ENCODE results near the gene MCM3. TPM values are rescaled to one million over a fixed set of nuclear protein-coding genes. Genes with fewer than 3 reads are reported as not detected.

The MCM3 gene
- total RNA-seq, 1 experiment from 2014 or later: 107 TPM

DNA sequence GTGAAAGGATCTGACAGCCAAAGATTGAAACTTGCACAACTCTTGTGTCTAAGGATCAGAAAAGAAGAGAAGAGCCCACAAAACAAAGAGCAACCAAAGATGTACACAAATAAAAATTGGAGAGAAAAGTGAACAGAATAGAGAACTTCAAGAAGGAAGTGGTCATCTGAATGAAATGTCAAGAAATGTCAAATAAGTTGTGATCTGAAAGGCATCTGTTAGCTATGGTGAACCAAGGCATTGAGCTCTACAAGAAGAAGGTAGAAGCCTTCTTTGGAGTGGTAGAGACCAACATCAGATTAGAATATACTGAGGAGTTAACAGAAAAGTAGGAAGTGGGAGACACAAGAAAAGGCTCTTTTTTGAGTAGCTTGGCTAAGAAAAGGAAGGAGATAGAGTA is 68.8 kb downstream of the MCM3 start:
- no peak overlapping the region for H3K27ac ChIP-seq (ENCODE audit: low read length)
- H3K4me3 ChIP-seq (ENCODE audit: low read depth in 2 of 2, low read length in 2 of 2): no peak overlapping the region
- peaks cover 11% of the 10 kb centered on the region for H3K27me3 ChIP-seq (ENCODE audit: control insufficient read depth, insufficient read depth, low read length)
- in situ Hi-C loops (cut with HindIII; ENCODE audit: low pct_unique_long_range_greater_than_20kb, low sequenced_read_pairs) (no loop called here), intact Hi-C loops (cut with micrococcal nuclease; ENCODE audit: unreplicated experiment) (no loop called here)
- ChIA-PET POLR2A (no interaction called here), CTCF (no interaction called here)
- TF ChIP-seq CTCF (IDR thresholded peaks at IDR 0.05) (no peak), TCF7L2 (IDR thresholded peaks at IDR 0.05; ENCODE audit: low read depth, low read length) (no peak), REST (IDR thresholded peaks at IDR 0.05; ENCODE audit: insufficient read depth in 1 of 2, low read depth in 2 of 2, low read length in 1 of 2) (no peak), SIN3A (IDR thresholded peaks at IDR 0.05; ENCODE audit: borderline replicate concordance, insufficient read depth, low read depth, low read length) (no peak), POLR2AphosphoS5 (IDR thresholded peaks at IDR 0.05; ENCODE audit: low read depth, low read length) (no peak)
- no peak for DNase-seq (ENCODE audit: low read depth, low spot score)
- no peaks in the 10 kb centered on the region for H3K9me3 ChIP-seq (ENCODE audit: control insufficient read depth, insufficient read depth, low read depth, low read length)
- no TSS peak for BruUV-seq (replicated peaks)
- ATAC-seq: no peak
- H3K36me3 ChIP-seq (ENCODE audit: control insufficient read depth, insufficient read depth, low read length): no peaks in the 10 kb centered on the region
- no peaks in the 10 kb centered on the region for H3K4me1 ChIP-seq (ENCODE audit: control insufficient read depth, insufficient read depth, low read length)

Other genes starting within 250 kb of the MCM3 start
- not detected for gene PKHD1, start 197.1 kb downstream of the MCM3 start, total RNA-seq (2021; ENCODE audit: unreplicated experiment)
- not detected for gene IL17A, start 98.4 kb downstream of the MCM3 start, total RNA-seq (2021; ENCODE audit: unreplicated experiment)
- not detected for gene IL17F, start 40.2 kb downstream of the MCM3 start, total RNA-seq (2021; ENCODE audit: unreplicated experiment)
- 3.6 TPM for gene PAQR8, start 77.4 kb upstream of the MCM3 start, total RNA-seq (2021; ENCODE audit: unreplicated experiment)
- 24.6 TPM for gene EFHC1, start 135.6 kb upstream of the MCM3 start, total RNA-seq (2021; ENCODE audit: unreplicated experiment)

Measured in Panc1 (cell line).